AG04450 (cell line): ENCODE results near the gene NDUFS8. TPM values are rescaled to one million over a fixed set of nuclear protein-coding genes. Genes with fewer than 3 reads are reported as not detected.

ENCODE experiments used
- CTCF ChIA-PET: fragments of 300-600, 350-600 bp; formaldehyde crosslinking; extraction: SDS; loops from one replicate; lab custom pipeline; 2022; ENCODE audit warnings: antibody characterized with exemption, inconsistent platforms; lab: Charles Lee
- POLR2A ChIA-PET: fragments of 350-600 bp; formaldehyde crosslinking; extraction: SDS; loops from one replicate; lab custom pipeline; 2021; ENCODE audit warnings: antibody characterized with exemption, inconsistent platforms; lab: Yijun Ruan, JAX
- DNase-seq: peaks from one replicate; pipeline ENCODE4 v3.0.0-alpha.2; 2011; ENCODE audit warnings: low read depth, low spot score
- H3K27ac ChIP-seq: one replicate; pipeline ENCODE4 v1.5.1; 2012; ENCODE audit warnings: low read depth, low read length, control low read depth
- H3K27me3 ChIP-seq: one replicate; pipeline ENCODE4 v1.6.0; 2012; ENCODE audit warnings: low read length; ENCODE audit not compliant: control insufficient read depth, insufficient read depth
- H3K4me3 ChIP-seq: 2 replicates; pipeline ENCODE4 v1.5.1; 2011; ENCODE audit warnings: mild to moderate bottlenecking, low read depth, low read length, control low read depth
- H3K9me3 ChIP-seq: 2 replicates; pipeline ENCODE4 v1.5.1; 2012; ENCODE audit warnings: low read length; ENCODE audit not compliant: control insufficient read depth, insufficient read depth
- CTCF ChIP-seq: IDR thresholded peaks from 2 replicates; pipeline ENCODE4 v1.5.1; 2011; ENCODE audit warnings: low read depth, low read length, control low read depth, inconsistent platforms
- polyA plus RNA-seq: library from polyadenylated mRNA; depleted of rRNA; stranded (reverse); fragments of >200 nt; gene quantifications from 2 replicates; pipeline ENCODE4 v1.2.3, GENCODE V29; 2011

The NDUFS8 gene
- polyA plus RNA-seq, 1 experiment: 42.5 TPM

- H3K27ac ChIP-seq: peak overlapping the region; percentile 47
- CTCF ChIA-PET: no interaction called here
- no peak for TF ChIP-seq CTCF
- POLR2A ChIA-PET: no interaction called here
- DNase-seq: no peak
- H3K27me3 ChIP-seq: no peaks in the 10 kb centered on the region
- H3K9me3 ChIP-seq: no peaks in the 10 kb centered on the region; the same call in 1 of the 2 replicates
- H3K4me3 ChIP-seq: no peak overlapping the region
Measured at GRCh38 chr11:68043029-68043348, 12.5 kb downstream of the NDUFS8 start.

GRCh38 chr11:68043349-68044144 is 13.1 kb downstream of the NDUFS8 start:
- ChIA-PET POLR2A (interaction anchor here (0.8 kb wide), 1 partner anchor 21 kb away, joined by 4 read pairs; no protein-coding TSS in a partner anchor), CTCF (no interaction called here)

GRCh38 chr11:68044145-68044813 is 13.8 kb downstream of the NDUFS8 start:
- ChIA-PET CTCF (no interaction called here), POLR2A (interaction anchor here (0.8 kb wide), 1 partner anchor 20 kb away, joined by 4 read pairs; no protein-coding TSS in a partner anchor)

More at GRCh38 chr11:68043349-68044144, 13.1 kb downstream of the NDUFS8 start:
- no peaks in the 10 kb centered on the region for H3K27me3 ChIP-seq
- DNase-seq: no peak
- TF ChIP-seq CTCF: no peak
- no peak overlapping the region for H3K4me3 ChIP-seq
- no peaks in the 10 kb centered on the region; the same call in 1 of the 2 replicates for H3K9me3 ChIP-seq
- H3K27ac ChIP-seq: peak overlapping the region; percentile 47

GRCh38 chr11:68044898-68045351 is 14.4 kb downstream of the NDUFS8 start:
- no peaks in the 10 kb centered on the region; the same call in 1 of the 2 replicates for H3K9me3 ChIP-seq
- no peak overlapping the region for H3K4me3 ChIP-seq
- ChIA-PET POLR2A (no interaction called here), CTCF (no interaction called here)
- no peaks in the 10 kb centered on the region for H3K27me3 ChIP-seq
- no peak for TF ChIP-seq CTCF
- no peak overlapping the region for H3K27ac ChIP-seq
- DNase-seq: no peak

More at GRCh38 chr11:68044145-68044813, 13.8 kb downstream of the NDUFS8 start:
- Histone ChIP-seq H3K4me3 (no peak overlapping the region), H3K9me3 (no peaks in the 10 kb centered on the region; the same call in 1 of the 2 replicates), H3K27ac (no peak overlapping the region), H3K27me3 (no peaks in the 10 kb centered on the region)
- TF ChIP-seq CTCF: no peak
- no peak for DNase-seq
